ENCODE data around the gene SCP2.

Gene SCP2

GRCh38 chr1:53061123-53061858 is 134.2 kb downstream of the SCP2 start:
- no peaks in the 10 kb centered on the region for H3K36me3 ChIP-seq (ENCODE audit: insufficient read depth, low read length)
- no peak overlapping the region for H3K9ac ChIP-seq (ENCODE audit: low read length)
- no peaks in the 10 kb centered on the region for H3F3A ChIP-seq (ENCODE audit: insufficient read depth, low read length)
- H3K9me2 ChIP-seq (ENCODE audit: low read depth, low read length) = no peaks in the 10 kb centered on the region
- H3K27ac ChIP-seq (ENCODE audit: low read depth, low read length, poor library complexity, severe bottlenecking) = no peak overlapping the region
- no peaks in the 10 kb centered on the region for H3K4me1 ChIP-seq (ENCODE audit: insufficient read depth, low read length, severe bottlenecking)
- no peak overlapping the region for H3K4me2 ChIP-seq (ENCODE audit: low read length)
- H3K79me2 ChIP-seq (ENCODE audit: insufficient read depth, low read length) = no peaks in the 10 kb centered on the region
- H3K27me3 ChIP-seq (ENCODE audit: insufficient read depth, low read length) = no peaks in the 10 kb centered on the region
- no peaks in the 10 kb centered on the region for H3K9me3 ChIP-seq (ENCODE audit: low read length)
- H4K20me1 ChIP-seq (ENCODE audit: insufficient read depth, low read length) = no peaks in the 10 kb centered on the region
- no peak overlapping the region for H3K4me3 ChIP-seq (ENCODE audit: low read depth, low read length, poor library complexity, severe bottlenecking)
- TF ChIP-seq CTCF (IDR thresholded peaks at IDR 0.05; ENCODE audit: low read length) = no peak
- no peak for TF ChIP-seq EZH2 (IDR thresholded peaks at IDR 0.05; ENCODE audit: borderline replicate concordance, low read length)
- H2AFZ ChIP-seq (ENCODE audit: low read length) = no peak overlapping the region

DNA sequence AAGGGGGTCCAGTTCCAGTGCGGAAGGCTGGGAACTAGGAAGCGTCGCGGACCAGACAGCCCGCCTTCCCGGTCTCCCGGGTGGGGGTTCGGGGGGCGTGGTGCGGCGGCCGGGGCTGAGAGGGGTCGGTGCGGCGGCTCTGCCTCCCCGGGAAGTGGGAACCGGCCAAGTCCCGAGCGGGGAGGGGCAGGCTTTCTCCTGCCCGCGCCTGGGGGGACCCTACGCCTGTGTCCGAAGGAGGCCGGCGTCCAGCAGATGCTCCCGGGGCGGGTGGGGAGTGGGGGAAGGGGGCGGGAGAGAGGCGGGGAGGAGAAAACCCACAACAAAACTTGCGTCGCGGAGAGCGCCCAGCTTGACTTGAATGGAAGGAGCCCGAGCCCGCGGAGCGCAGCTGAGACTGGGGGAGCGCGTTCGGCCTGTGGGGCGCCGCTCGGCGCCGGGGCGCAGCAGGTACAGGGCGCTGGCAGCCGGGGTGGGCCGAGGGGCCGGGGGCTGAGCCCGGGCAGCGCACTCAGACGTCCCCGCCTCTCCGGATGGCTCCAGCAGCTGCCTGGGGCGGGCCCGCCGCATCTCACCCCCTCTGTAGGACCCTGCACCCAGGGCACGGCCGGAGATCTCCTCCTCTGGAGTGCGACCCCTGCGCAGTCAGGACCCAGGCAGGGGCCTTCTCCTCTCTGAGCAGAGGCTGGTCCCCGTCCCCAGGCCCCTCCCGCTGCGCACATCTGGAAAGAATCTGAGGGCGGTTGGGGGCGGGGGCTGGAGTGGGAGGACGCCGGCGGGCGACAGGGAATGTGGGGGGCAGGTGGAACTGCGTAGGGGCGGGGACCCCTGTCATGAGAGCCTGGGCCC is 135.0 kb downstream of the SCP2 start, which contains the start of gene PODN:
Gene PODN (plus strand): TSS at position 355 of the 849 bp plus-strand sequence. CDS start 7,643 bp downstream, outside the sequence.
- no peaks in the 10 kb centered on the region for H3K9me3 ChIP-seq (ENCODE audit: low read length)
- no peaks in the 10 kb centered on the region for H3K4me1 ChIP-seq (ENCODE audit: insufficient read depth, low read length, severe bottlenecking)
- H3K27me3 ChIP-seq (ENCODE audit: insufficient read depth, low read length) = no peaks in the 10 kb centered on the region
- H3K36me3 ChIP-seq (ENCODE audit: insufficient read depth, low read length) = no peaks in the 10 kb centered on the region
- H2AFZ ChIP-seq (ENCODE audit: low read length) = no peak within 1 kb of the TSS
- H3F3A ChIP-seq (ENCODE audit: insufficient read depth, low read length) = no peaks in the 10 kb centered on the region
- H3K27ac ChIP-seq (ENCODE audit: low read depth, low read length, poor library complexity, severe bottlenecking) = no peak within 1 kb of the TSS
- no peak within 1 kb of the TSS for H3K4me2 ChIP-seq (ENCODE audit: low read length)
- H3K4me3 ChIP-seq (ENCODE audit: low read depth, low read length, poor library complexity, severe bottlenecking) = no peak within 1 kb of the TSS
- no peak within 1 kb of the TSS for H3K9ac ChIP-seq (ENCODE audit: low read length)
- no peaks in the 10 kb centered on the region for H3K79me2 ChIP-seq (ENCODE audit: insufficient read depth, low read length)
- H4K20me1 ChIP-seq (ENCODE audit: insufficient read depth, low read length) = no peaks in the 10 kb centered on the region
- H3K9me2 ChIP-seq (ENCODE audit: low read depth, low read length) = no peaks in the 10 kb centered on the region
- no peak for TF ChIP-seq CTCF (IDR thresholded peaks at IDR 0.05; ENCODE audit: low read length)
- no peak for TF ChIP-seq EZH2 (IDR thresholded peaks at IDR 0.05; ENCODE audit: borderline replicate concordance, low read length)

DNA sequence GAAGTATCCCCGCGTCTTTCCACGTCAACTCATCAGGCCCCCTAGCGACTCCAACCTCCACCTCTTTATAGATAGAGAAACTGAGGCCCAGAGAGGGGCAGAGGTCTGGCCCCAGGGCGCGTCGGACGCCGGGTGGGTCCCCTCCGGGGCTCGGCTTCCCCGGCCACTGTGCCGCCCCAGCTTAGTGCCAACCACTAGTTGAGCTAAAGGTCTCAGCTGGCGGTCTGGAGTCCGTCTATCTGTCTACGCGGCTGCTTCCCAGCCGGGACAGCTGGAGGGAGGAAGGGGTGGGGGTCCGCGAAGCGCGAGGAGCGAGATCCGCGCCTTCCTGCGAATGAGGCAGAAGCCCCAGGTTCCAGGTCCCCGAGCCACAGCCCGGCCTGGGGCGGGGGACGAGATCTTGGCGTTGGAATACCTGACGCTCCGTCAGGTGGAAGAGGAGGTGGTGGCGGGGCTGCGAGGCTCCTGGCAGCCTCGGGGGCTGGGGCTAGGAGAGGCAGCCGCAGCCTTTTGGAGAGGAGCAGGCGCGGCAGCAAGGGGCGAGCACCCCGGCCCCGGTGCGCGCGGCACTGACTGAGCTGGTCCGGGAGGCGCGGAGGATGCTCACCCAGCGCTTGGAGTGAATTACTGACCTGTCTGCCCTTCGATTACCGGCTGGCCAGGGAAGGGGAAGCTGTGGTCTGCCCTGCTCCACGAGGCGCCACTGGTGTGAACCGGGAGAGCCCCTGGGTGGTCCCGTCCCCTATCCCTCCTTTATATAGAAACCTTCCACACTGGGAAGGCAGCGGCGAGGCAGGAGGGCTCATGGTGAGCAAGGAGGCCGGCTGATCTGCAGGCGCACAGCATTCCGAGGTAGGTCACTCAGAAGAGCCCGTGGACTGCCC is 135.9 kb downstream of the SCP2 start:
- Histone ChIP-seq H2AFZ (ENCODE audit: low read length) (no peak overlapping the region), H3K4me2 (ENCODE audit: low read length) (no peak overlapping the region), H3F3A (ENCODE audit: insufficient read depth, low read length) (no peaks in the 10 kb centered on the region), H3K27me3 (ENCODE audit: insufficient read depth, low read length) (no peaks in the 10 kb centered on the region), H3K4me1 (ENCODE audit: insufficient read depth, low read length, severe bottlenecking) (no peaks in the 10 kb centered on the region), H4K20me1 (ENCODE audit: insufficient read depth, low read length) (no peaks in the 10 kb centered on the region), H3K36me3 (ENCODE audit: insufficient read depth, low read length) (no peaks in the 10 kb centered on the region), H3K9me3 (ENCODE audit: low read length) (no peaks in the 10 kb centered on the region), H3K9me2 (ENCODE audit: low read depth, low read length) (no peaks in the 10 kb centered on the region), H3K4me3 (ENCODE audit: low read depth, low read length, poor library complexity, severe bottlenecking) (no peak overlapping the region), H3K9ac (ENCODE audit: low read length) (no peak overlapping the region), H3K27ac (ENCODE audit: low read depth, low read length, poor library complexity, severe bottlenecking) (no peak overlapping the region), H3K79me2 (ENCODE audit: insufficient read depth, low read length) (no peaks in the 10 kb centered on the region)
- no peak for TF ChIP-seq EZH2 (IDR thresholded peaks at IDR 0.05; ENCODE audit: borderline replicate concordance, low read length)
- TF ChIP-seq CTCF (IDR thresholded peaks at IDR 0.05; ENCODE audit: low read length) = no peak
